Measurements from ENCODE around the gene CDSN.
"Not testable (repeated sequence)": the region's sequence is repeated elsewhere in the genome, so short reads cannot be mapped to it uniquely, and the experiment has no call there.

The CDSN gene

GRCh38 chr6:31120151-31120915, at the start of gene CDSN:
TSS of gene CDSN (minus strand) at chr6:31120446. CDS start at chr6:31120419, 27 bp downstream.
- Histone ChIP-seq H3K36me3 (ENCODE audit: control insufficient read depth in 1 of 2, insufficient read depth in 2 of 2, low read length in 2 of 2) (no peaks in the 10 kb centered on the region), H3K9me3 (ENCODE audit: control insufficient read depth in 1 of 2, low read length in 2 of 2) (no peaks in the 10 kb centered on the region), H3K4me3 (ENCODE audit: low read depth in 1 of 2, low read length in 2 of 2) (no peak within 1 kb of the TSS), H3K27ac (ENCODE audit: low read depth, low read length) (no peak within 1 kb of the TSS), H3K4me1 (ENCODE audit: control insufficient read depth in 1 of 2, insufficient read depth in 2 of 2, low read length in 2 of 2) (peaks cover 5 to 16% of the 10 kb centered on the region in 2 donors), H3K27me3 (ENCODE audit: control insufficient read depth in 1 of 2, insufficient read depth in 2 of 2, low read length in 2 of 2) (no peaks in the 10 kb centered on the region), H3K9ac (ENCODE audit: low read depth in 1 of 2, low read length in 2 of 2) (no peak within 1 kb of the TSS)

GRCh38 chr6:31169123-31169857, 49.0 kb upstream of the CDSN start:
- Histone ChIP-seq H3K4me1 (ENCODE audit: control insufficient read depth in 1 of 2, insufficient read depth in 2 of 2, low read length in 2 of 2) (peaks cover 0 to 3% of the 10 kb centered on the region in 2 donors), H3K27me3 (ENCODE audit: control insufficient read depth in 1 of 2, insufficient read depth in 2 of 2, low read length in 2 of 2) (no peaks in the 10 kb centered on the region), H3K27ac (ENCODE audit: low read depth, low read length) (no peak overlapping the region), H3K9ac (ENCODE audit: low read depth in 1 of 2, low read length in 2 of 2) (no peak overlapping the region), H3K4me3 (ENCODE audit: low read depth in 1 of 2, low read length in 2 of 2) (no peak overlapping the region), H3K36me3 (ENCODE audit: control insufficient read depth in 1 of 2, insufficient read depth in 2 of 2, low read length in 2 of 2) (peaks cover 3 to 10% of the 10 kb centered on the region in 2 donors), H3K9me3 (ENCODE audit: control insufficient read depth in 1 of 2, low read length in 2 of 2) (no peaks in the 10 kb centered on the region)

- H3K36me3 ChIP-seq (ENCODE audit: control insufficient read depth in 1 of 2, insufficient read depth in 2 of 2, low read length in 2 of 2), result peaks cover 3 to 7% of the 10 kb centered on the region in 2 donors
- H3K4me1 ChIP-seq (ENCODE audit: control insufficient read depth in 1 of 2, insufficient read depth in 2 of 2, low read length in 2 of 2), result peaks cover 0 to 3% of the 10 kb centered on the region in 2 donors
- no peak overlapping the region for H3K27ac ChIP-seq (ENCODE audit: low read depth, low read length)
- no peak overlapping the region for H3K4me3 ChIP-seq (ENCODE audit: low read depth in 1 of 2, low read length in 2 of 2)
- no peaks in the 10 kb centered on the region for H3K27me3 ChIP-seq (ENCODE audit: control insufficient read depth in 1 of 2, insufficient read depth in 2 of 2, low read length in 2 of 2)
- no peak overlapping the region for H3K9ac ChIP-seq (ENCODE audit: low read depth in 1 of 2, low read length in 2 of 2)
- H3K9me3 ChIP-seq (ENCODE audit: control insufficient read depth in 1 of 2, low read length in 2 of 2), result no peaks in the 10 kb centered on the region
Observed at GRCh38 chr6:31168606-31169005, 48.4 kb upstream of the CDSN start.

- Histone ChIP-seq H3K27ac (ENCODE audit: low read depth, low read length) (no peak overlapping the region), H3K9me3 (ENCODE audit: control insufficient read depth in 1 of 2, low read length in 2 of 2) (no peaks in the 10 kb centered on the region), H3K4me1 (ENCODE audit: control insufficient read depth in 1 of 2, insufficient read depth in 2 of 2, low read length in 2 of 2) (peaks cover 0 to under 1% of the 10 kb centered on the region in 2 donors), H3K4me3 (ENCODE audit: low read depth in 1 of 2, low read length in 2 of 2) (no peak overlapping the region), H3K27me3 (ENCODE audit: control insufficient read depth in 1 of 2, insufficient read depth in 2 of 2, low read length in 2 of 2) (no peaks in the 10 kb centered on the region), H3K36me3 (ENCODE audit: control insufficient read depth in 1 of 2, insufficient read depth in 2 of 2, low read length in 2 of 2) (peaks cover 7 to 17% of the 10 kb centered on the region in 2 donors), H3K9ac (ENCODE audit: low read depth in 1 of 2, low read length in 2 of 2) (no peak overlapping the region)
Observed at GRCh38 chr6:31165986-31166385, 45.7 kb upstream of the CDSN start.

- not testable (repeated sequence) for H3K9ac ChIP-seq (ENCODE audit: low read depth in 1 of 2, low read length in 2 of 2); H3K9me3 ChIP-seq (ENCODE audit: control insufficient read depth in 1 of 2, low read length in 2 of 2); H3K27ac ChIP-seq (ENCODE audit: low read depth, low read length)
Observed at GRCh38 chr6:31165064-31165832, 45.0 kb upstream of the CDSN start.

GRCh38 chr6:31164475-31165063, 44.3 kb upstream of the CDSN start:
- H3K4me1 ChIP-seq (ENCODE audit: control insufficient read depth in 1 of 2, insufficient read depth in 2 of 2, low read length in 2 of 2); H3K9me3 ChIP-seq (ENCODE audit: control insufficient read depth in 1 of 2, low read length in 2 of 2); H3K27me3 ChIP-seq (ENCODE audit: control insufficient read depth in 1 of 2, insufficient read depth in 2 of 2, low read length in 2 of 2); H3K4me3 ChIP-seq (ENCODE audit: low read depth in 1 of 2, low read length in 2 of 2); H3K27ac ChIP-seq (ENCODE audit: low read depth, low read length); H3K9ac ChIP-seq (ENCODE audit: low read depth in 1 of 2, low read length in 2 of 2): not testable (repeated sequence)
- H3K36me3 ChIP-seq (ENCODE audit: control insufficient read depth in 1 of 2, insufficient read depth in 2 of 2, low read length in 2 of 2), result peaks cover 7 to 17% of the 10 kb centered on the region in 2 donors

More at GRCh38 chr6:31165064-31165832, 45.0 kb upstream of the CDSN start:
- H3K27me3 ChIP-seq (ENCODE audit: control insufficient read depth in 1 of 2, insufficient read depth in 2 of 2, low read length in 2 of 2); H3K4me1 ChIP-seq (ENCODE audit: control insufficient read depth in 1 of 2, insufficient read depth in 2 of 2, low read length in 2 of 2); H3K4me3 ChIP-seq (ENCODE audit: low read depth in 1 of 2, low read length in 2 of 2): not testable (repeated sequence)
- peaks cover 7 to 17% of the 10 kb centered on the region in 2 donors for H3K36me3 ChIP-seq (ENCODE audit: control insufficient read depth in 1 of 2, insufficient read depth in 2 of 2, low read length in 2 of 2)

- Histone ChIP-seq H3K9me3 (ENCODE audit: control insufficient read depth in 1 of 2, low read length in 2 of 2) (no peaks in the 10 kb centered on the region), H3K27me3 (ENCODE audit: control insufficient read depth in 1 of 2, insufficient read depth in 2 of 2, low read length in 2 of 2) (no peaks in the 10 kb centered on the region), H3K4me1 (ENCODE audit: control insufficient read depth in 1 of 2, insufficient read depth in 2 of 2, low read length in 2 of 2) (peaks cover 8 to 9% of the 10 kb centered on the region in 2 donors), H3K27ac (ENCODE audit: low read depth, low read length) (no peak overlapping the region), H3K4me3 (ENCODE audit: low read depth in 1 of 2, low read length in 2 of 2) (no peak overlapping the region), H3K9ac (ENCODE audit: low read depth in 1 of 2, low read length in 2 of 2) (no peak overlapping the region), H3K36me3 (ENCODE audit: control insufficient read depth in 1 of 2, insufficient read depth in 2 of 2, low read length in 2 of 2) (peaks cover 7 to 17% of the 10 kb centered on the region in 2 donors)
Observed at GRCh38 chr6:31163922-31164321, 43.7 kb upstream of the CDSN start.

- Histone ChIP-seq H3K27me3 (ENCODE audit: control insufficient read depth in 1 of 2, insufficient read depth in 2 of 2, low read length in 2 of 2) (no peaks in the 10 kb centered on the region), H3K27ac (ENCODE audit: low read depth, low read length) (no peak overlapping the region), H3K9ac (ENCODE audit: low read depth in 1 of 2, low read length in 2 of 2) (no peak overlapping the region), H3K36me3 (ENCODE audit: control insufficient read depth in 1 of 2, insufficient read depth in 2 of 2, low read length in 2 of 2) (peaks cover 4 to 17% of the 10 kb centered on the region in 2 donors), H3K9me3 (ENCODE audit: control insufficient read depth in 1 of 2, low read length in 2 of 2) (no peaks in the 10 kb centered on the region), H3K4me1 (ENCODE audit: control insufficient read depth in 1 of 2, insufficient read depth in 2 of 2, low read length in 2 of 2) (peaks cover 9 to 11% of the 10 kb centered on the region in 2 donors), H3K4me3 (ENCODE audit: low read depth in 1 of 2, low read length in 2 of 2) (no peak overlapping the region)
Observed at GRCh38 chr6:31162463-31163165, 42.4 kb upstream of the CDSN start.

Measured in duodenal mucosa (tissue), 2 donors.